Heart left ventricle (tissue), 13 donors: ENCODE results near the gene FOXP1.

ENCODE experiments used
- CTCF ChIP-seq, 12 donors: fragments of 200-600 bp; sonication (generic) in 4 of 12; IDR thresholded peaks; one replicate each; pipeline versions ENCODE4 v1.5.0 to v1.8.0; 2018 to 2022; ENCODE audit warnings: antibody characterized with exemption in 12 of 12, mild to moderate bottlenecking in 5 of 12
- POLR2A ChIP-seq, 2 donors: fragments of 450-650 bp; IDR thresholded peaks; one replicate each; pipeline ENCODE4 v1.6.1; 2017; ENCODE audit warnings: antibody characterized with exemption in 2 of 2, mild to moderate bottlenecking in 2 of 2, moderate library complexity in 2 of 2
- donor health status: ischemic (EF 13 %, LVEDD 7.1; RV severe dilation, severe dysfunction).
- donor health status: DM: no; HTN: yes; CAD: no.
- donor health status: DM: no; HTN: no; CAD: no.
- donor health status: ischemic (EF 25% LVEDD 6.9; RV normal size, moderate dysfunction).
- donor health status: ischemic (EF 25% LVEDD 5.7; RV mildly dilated, moderate dysfunction).
- donor health status: ischemic (EF 35%, LVEDD 5.7; RV mildly dilated, moderate dysfunction).
- donor health status: nonischemic (EF 11% LVEDD 7.7; RV severe dilation, severe dysfunction).
- donor health status: DM: yes; HTN: yes; CAD: no.
- donor health status: PGD.
- donor health status: ischemic (EF 29% LVEDD 5.4; RV normal size, mild dysfunction).
- donor health status: nonischemic (EF 23%, LVEDD 6.1; RV moderate dilation, normal function).

- TF ChIP-seq CTCF (IDR thresholded peaks at IDR 0.05) = no peak
- no peak for TF ChIP-seq POLR2A (IDR thresholded peaks at IDR 0.05)
These were observed 515.4 kb downstream of the FOXP1 start for GRCh38 chr3:71067977-71068654.
